Measurements from ENCODE around the gene SLC25A17. TPM values are rescaled to one million over a fixed set of nuclear protein-coding genes. Genes with fewer than 3 reads are reported as not detected.
"Not testable (repeated sequence)": the region's sequence is repeated elsewhere in the genome, so short reads cannot be mapped to it uniquely, and the experiment has no call there.

The SLC25A17 gene
- total RNA-seq = 19.2 and 29.0 TPM in 2 replicates

- peak; percentile 88 for DNase-seq
These were observed at the start of gene SLC25A17 for GRCh38 chr22:40818747-40819598. Gene SLC25A17, minus strand, starts transcription at chr22:40819346. Its CDS starts 98 bp downstream, at chr22:40819248.

- DNase-seq = not testable (repeated sequence)
These were observed 49.2 kb upstream of the SLC25A17 start for GRCh38 chr22:40868379-40868778.

GRCh38 chr22:40867109-40867508 lies 48.0 kb upstream of the SLC25A17 start:
- DNase-seq = no peak

GRCh38 chr22:40862537-40862936 lies 43.4 kb upstream of the SLC25A17 start:
- DNase-seq = no peak

- no peak for DNase-seq
These were observed 42.9 kb upstream of the SLC25A17 start, which contains the start of gene DNAJB7 for GRCh38 chr22:40862013-40862412. Gene DNAJB7, minus strand, starts transcription at chr22:40862113. Its CDS starts 119 bp downstream, at chr22:40861994.

- no peak for DNase-seq
These were observed 38.2 kb upstream of the SLC25A17 start for GRCh38 chr22:40857309-40857855.

- peak; percentile 97 for DNase-seq
These were observed 37.6 kb upstream of the SLC25A17 start, which contains the start of the genes ST13 and XPNPEP3 for GRCh38 chr22:40856513-40857308. Gene ST13, minus strand, starts transcription at chr22:40856639. Its CDS starts 99 bp downstream, at chr22:40856540. Gene XPNPEP3, plus strand, starts transcription at chr22:40857148. Its CDS starts 34 bp downstream, at chr22:40857182.

GRCh38 chr22:40855979-40856512 lies 36.9 kb upstream of the SLC25A17 start:
- DNase-seq = peak; percentile 55

- DNase-seq = peak; percentile 62
These were observed 36.2 kb upstream of the SLC25A17 start for GRCh38 chr22:40855071-40855978.

GRCh38 chr22:40853961-40854360 lies 34.8 kb upstream of the SLC25A17 start:
- DNase-seq = peak; percentile 12

GRCh38 chr22:40853333-40853732 lies 34.2 kb upstream of the SLC25A17 start:
- no peak for DNase-seq

- DNase-seq = not testable (repeated sequence)
These were observed 26.7 kb upstream of the SLC25A17 start for GRCh38 chr22:40845816-40846215.

- no peak for DNase-seq
These were observed 25.8 kb upstream of the SLC25A17 start for GRCh38 chr22:40844951-40845350.

GRCh38 chr22:40838486-40838885 lies 19.3 kb upstream of the SLC25A17 start:
- DNase-seq = no peak

- no peak for DNase-seq
These were observed 15.5 kb upstream of the SLC25A17 start for GRCh38 chr22:40834619-40835018.

GRCh38 chr22:40829131-40829530 lies 10.0 kb upstream of the SLC25A17 start:
- DNase-seq = no peak

GRCh38 chr22:40826984-40827741 lies 8.0 kb upstream of the SLC25A17 start:
- no peak for DNase-seq

- not testable (repeated sequence) for DNase-seq
These were observed 7.1 kb upstream of the SLC25A17 start for GRCh38 chr22:40826292-40826691.

GRCh38 chr22:40823426-40823825 lies 4.3 kb upstream of the SLC25A17 start:
- no peak for DNase-seq

GRCh38 chr22:40819599-40820140 lies 524 bp upstream of the SLC25A17 start:
- peak; percentile 41 for DNase-seq
